Measurements from ENCODE around the gene ASAP2. TPM values are rescaled to one million over a fixed set of nuclear protein-coding genes. Genes with fewer than 3 reads are reported as not detected.

The ASAP2 gene
- total RNA-seq, 2 experiments from 2014 or later, result 0.16 TPM; not detected in 1

GRCh38 chr2:9342659-9343058, 136.0 kb downstream of the ASAP2 start:
- no peak overlapping the region for H3K27ac ChIP-seq (ENCODE audit: low read depth in 1 of 2, low read length in 2 of 2)
- H3K9me3 ChIP-seq (ENCODE audit: control insufficient read depth in 1 of 2, insufficient read depth in 1 of 2, low read length in 2 of 2), result no peaks in the 10 kb centered on the region
- ATAC-seq (ENCODE audit: poor library complexity) (no peak), DNase-seq (no peak)
- TF ChIP-seq CTCF (IDR thresholded peaks at IDR 0.05), result no peak
- intact Hi-C loops (cut with DNase I, micrococcal nuclease), result no loop called here
- no peaks in the 10 kb centered on the region for H3K9me3 Mint-ChIP-seq
- H3K27ac Mint-ChIP-seq, result no peak overlapping the region
- no peak overlapping the region for H3K4me3 Mint-ChIP-seq
- H3K4me3 ChIP-seq (ENCODE audit: low read length), result no peak overlapping the region
- no peaks in the 10 kb centered on the region for H3K27me3 Mint-ChIP-seq
- H3K4me1 ChIP-seq (ENCODE audit: insufficient read depth, low read length), result no peaks in the 10 kb centered on the region
- H3K36me3 Mint-ChIP-seq (ENCODE audit: low read depth), result no peaks in the 10 kb centered on the region
- CTCF ChIA-PET, result no interaction called here
- no peaks in the 10 kb centered on the region for H3K36me3 ChIP-seq (ENCODE audit: insufficient read depth, low read length)
- no peaks in the 10 kb centered on the region for H3K27me3 ChIP-seq (ENCODE audit: control insufficient read depth in 1 of 2, insufficient read depth in 2 of 2, low read length in 2 of 2)
- H3K4me1 Mint-ChIP-seq (ENCODE audit: low read depth), result no peaks in the 10 kb centered on the region
- POLR2A ChIA-PET, result no interaction called here

- DNase-seq (no peak), ATAC-seq (ENCODE audit: poor library complexity) (no peak)
- Mint-ChIP-seq H3K4me3 (no peak overlapping the region), H3K36me3 (ENCODE audit: low read depth) (no peaks in the 10 kb centered on the region), H3K9me3 (no peaks in the 10 kb centered on the region), H3K27ac (no peak overlapping the region), H3K27me3 (no peaks in the 10 kb centered on the region), H3K4me1 (ENCODE audit: low read depth) (no peaks in the 10 kb centered on the region)
- H3K27me3 ChIP-seq (ENCODE audit: control insufficient read depth in 1 of 2, insufficient read depth in 2 of 2, low read length in 2 of 2), result no peaks in the 10 kb centered on the region
- TF ChIP-seq CTCF (IDR thresholded peaks at IDR 0.05), result no peak
- no peak overlapping the region for H3K4me3 ChIP-seq (ENCODE audit: low read length)
- POLR2A ChIA-PET, result no interaction called here
- H3K27ac ChIP-seq (ENCODE audit: low read depth in 1 of 2, low read length in 2 of 2), result no peak overlapping the region
- no peaks in the 10 kb centered on the region for H3K9me3 ChIP-seq (ENCODE audit: control insufficient read depth in 1 of 2, insufficient read depth in 1 of 2, low read length in 2 of 2)
- H3K4me1 ChIP-seq (ENCODE audit: insufficient read depth, low read length), result no peaks in the 10 kb centered on the region
- intact Hi-C loops (cut with DNase I, micrococcal nuclease), result no loop called here
- no peaks in the 10 kb centered on the region for H3K36me3 ChIP-seq (ENCODE audit: insufficient read depth, low read length)
- CTCF ChIA-PET, result no interaction called here
Observed at GRCh38 chr2:9343524-9343923, 136.9 kb downstream of the ASAP2 start.

GRCh38 chr2:9344434-9344833, 137.8 kb downstream of the ASAP2 start:
- no peak for DNase-seq
- no peak for ATAC-seq (ENCODE audit: poor library complexity)
- CTCF ChIA-PET, result no interaction called here
- no peaks in the 10 kb centered on the region for H3K9me3 Mint-ChIP-seq
- no peaks in the 10 kb centered on the region for H3K36me3 ChIP-seq (ENCODE audit: insufficient read depth, low read length)
- no peaks in the 10 kb centered on the region for H3K4me1 Mint-ChIP-seq (ENCODE audit: low read depth)
- no peaks in the 10 kb centered on the region for H3K27me3 ChIP-seq (ENCODE audit: control insufficient read depth in 1 of 2, insufficient read depth in 2 of 2, low read length in 2 of 2)
- H3K4me3 Mint-ChIP-seq, result no peak overlapping the region
- no peak for TF ChIP-seq CTCF (IDR thresholded peaks at IDR 0.05)
- POLR2A ChIA-PET, result no interaction called here
- no peak overlapping the region for H3K4me3 ChIP-seq (ENCODE audit: low read length)
- H3K27ac ChIP-seq (ENCODE audit: low read depth in 1 of 2, low read length in 2 of 2), result no peak overlapping the region
- no peaks in the 10 kb centered on the region for H3K9me3 ChIP-seq (ENCODE audit: control insufficient read depth in 1 of 2, insufficient read depth in 1 of 2, low read length in 2 of 2)
- no peak overlapping the region for H3K27ac Mint-ChIP-seq
- intact Hi-C loops (cut with DNase I, micrococcal nuclease), result no loop called here
- no peaks in the 10 kb centered on the region for H3K27me3 Mint-ChIP-seq
- H3K36me3 Mint-ChIP-seq (ENCODE audit: low read depth), result no peaks in the 10 kb centered on the region
- no peaks in the 10 kb centered on the region for H3K4me1 ChIP-seq (ENCODE audit: insufficient read depth, low read length)
